ENCODE measurements around the gene FXYD7. TPM values are rescaled to one million over a fixed set of nuclear protein-coding genes. Genes with fewer than 3 reads are reported as not detected.
"Not testable (repeated sequence)": the region's sequence is repeated elsewhere in the genome, so short reads cannot be mapped to it uniquely, and the experiment has no call there.

Gene FXYD7
- total RNA-seq, 2 donors from 2014 or later: 1.1 TPM; not detected in 1

DNA sequence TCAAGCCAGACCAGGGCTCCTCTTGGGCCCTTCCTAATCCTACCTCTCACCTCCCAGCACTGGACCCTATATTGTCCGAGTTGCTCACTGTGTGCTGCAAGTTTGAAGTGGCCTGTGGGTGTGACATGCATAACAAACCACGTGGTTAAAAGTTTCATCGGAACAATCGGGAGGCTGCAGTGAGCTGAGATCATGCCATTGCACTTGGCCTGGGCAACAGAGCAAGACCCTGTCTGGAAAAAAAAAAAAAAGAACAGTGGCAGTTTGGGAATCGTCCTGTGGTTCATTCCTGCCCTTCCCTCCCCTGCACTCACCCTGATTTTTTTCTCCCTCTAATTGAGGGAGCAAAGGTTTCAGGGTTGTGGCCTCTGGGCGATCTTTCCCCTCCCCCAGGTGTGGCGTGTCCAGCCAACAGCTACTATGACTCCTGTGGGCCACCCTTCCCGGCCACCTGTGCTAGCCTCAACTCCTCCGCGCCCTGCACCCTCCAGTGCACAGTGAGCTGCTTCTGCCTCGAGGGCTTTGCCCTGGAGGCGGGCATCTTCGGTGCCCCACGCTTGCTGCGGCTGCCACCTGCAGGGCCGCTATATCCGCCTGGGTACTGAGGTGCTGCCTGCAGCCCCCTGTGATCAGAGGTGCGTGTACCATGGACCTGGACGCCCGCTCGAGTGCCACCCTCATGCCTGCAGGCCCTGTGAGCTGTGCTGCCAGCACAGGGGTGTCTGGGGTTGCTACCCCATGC lies 43.7 kb upstream of the FXYD7 start:
- H3K4me1 Mint-ChIP-seq: no peaks in the 10 kb centered on the region
- DNase-seq: no peak
- H3K4me3 ChIP-seq (ENCODE audit: low read length): no peak overlapping the region

DNA sequence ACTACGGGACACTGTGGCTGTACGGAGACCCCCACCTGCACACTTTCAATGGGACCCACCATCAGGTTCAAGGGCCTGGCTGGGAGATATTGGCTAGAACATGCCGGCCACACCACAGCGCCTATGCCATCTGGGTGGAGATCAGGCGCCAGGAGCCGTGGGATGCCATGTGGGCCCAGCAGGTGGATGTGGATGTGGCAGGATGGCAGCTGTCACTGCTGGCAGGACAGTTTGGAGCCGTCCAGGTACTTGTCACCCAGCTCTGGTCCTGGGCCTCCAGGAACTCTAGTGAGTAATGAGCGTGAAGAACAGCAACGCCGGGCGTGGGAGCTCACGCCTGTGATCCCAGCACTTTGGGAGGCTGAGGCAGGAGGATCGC lies 43.2 kb upstream of the FXYD7 start:
- no peak overlapping the region for H3K4me3 Mint-ChIP-seq
- Histone ChIP-seq H3K4me1 (ENCODE audit: control insufficient read depth, insufficient read depth, low read length) (no peaks in the 10 kb centered on the region), H3K9me3 (ENCODE audit: control insufficient read depth, low read length) (no peaks in the 10 kb centered on the region), H3K9ac (ENCODE audit: extremely low read depth, low read length, poor library complexity, severe bottlenecking) (no peak overlapping the region), H3K27ac (ENCODE audit: low read depth, low read length) (no peak overlapping the region), H3K4me3 (ENCODE audit: low read length) (no peak overlapping the region), H3K36me3 (ENCODE audit: control insufficient read depth, insufficient read depth, low read length) (no peaks in the 10 kb centered on the region), H3K27me3 (ENCODE audit: control insufficient read depth, insufficient read depth, low read length, poor library complexity, severe bottlenecking) (no peaks in the 10 kb centered on the region)
- WGBS, 2 experiments (ENCODE audit: insufficient coverage in 1 of 2, insufficient read length in 1 of 2): 93 to 95% methylated on average over 11 to 13 of the region's 13 CpGs
- DNase-seq: no peak
- no peak overlapping the region for H3K27ac Mint-ChIP-seq
- TF ChIP-seq, protein P1, sequence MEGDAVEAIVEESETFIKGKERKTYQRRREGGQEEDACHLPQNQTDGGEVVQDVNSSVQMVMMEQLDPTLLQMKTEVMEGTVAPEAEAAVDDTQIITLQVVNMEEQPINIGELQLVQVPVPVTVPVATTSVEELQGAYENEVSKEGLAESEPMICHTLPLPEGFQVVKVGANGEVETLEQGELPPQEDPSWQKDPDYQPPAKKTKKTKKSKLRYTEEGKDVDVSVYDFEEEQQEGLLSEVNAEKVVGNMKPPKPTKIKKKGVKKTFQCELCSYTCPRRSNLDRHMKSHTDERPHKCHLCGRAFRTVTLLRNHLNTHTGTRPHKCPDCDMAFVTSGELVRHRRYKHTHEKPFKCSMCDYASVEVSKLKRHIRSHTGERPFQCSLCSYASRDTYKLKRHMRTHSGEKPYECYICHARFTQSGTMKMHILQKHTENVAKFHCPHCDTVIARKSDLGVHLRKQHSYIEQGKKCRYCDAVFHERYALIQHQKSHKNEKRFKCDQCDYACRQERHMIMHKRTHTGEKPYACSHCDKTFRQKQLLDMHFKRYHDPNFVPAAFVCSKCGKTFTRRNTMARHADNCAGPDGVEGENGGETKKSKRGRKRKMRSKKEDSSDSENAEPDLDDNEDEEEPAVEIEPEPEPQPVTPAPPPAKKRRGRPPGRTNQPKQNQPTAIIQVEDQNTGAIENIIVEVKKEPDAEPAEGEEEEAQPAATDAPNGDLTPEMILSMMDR (conservative IDR thresholded peaks at IDR 0.05): no peak
- H3K36me3 Mint-ChIP-seq (ENCODE audit: low read depth): no peaks in the 10 kb centered on the region
- no peaks in the 10 kb centered on the region for H3K9me3 Mint-ChIP-seq
- H3K27me3 Mint-ChIP-seq (ENCODE audit: insufficient read depth): no peaks in the 10 kb centered on the region
- H3K4me1 Mint-ChIP-seq: no peaks in the 10 kb centered on the region

More for the DNA sequence above, 43.7 kb upstream of the FXYD7 start:
- Mint-ChIP-seq H3K27ac (no peak overlapping the region), H3K27me3 (ENCODE audit: insufficient read depth) (no peaks in the 10 kb centered on the region), H3K36me3 (ENCODE audit: low read depth) (no peaks in the 10 kb centered on the region), H3K4me3 (no peak overlapping the region), H3K9me3 (no peaks in the 10 kb centered on the region)
- no peaks in the 10 kb centered on the region for H3K27me3 ChIP-seq (ENCODE audit: control insufficient read depth, insufficient read depth, low read length, poor library complexity, severe bottlenecking)
- TF ChIP-seq, protein P1 (conservative IDR thresholded peaks at IDR 0.05): no peak
- WGBS, 2 experiments (ENCODE audit: insufficient coverage in 1 of 2, insufficient read length in 1 of 2): 89 to 91% methylated on average over 6 to 21 of the region's 21 CpGs
- H3K4me1 ChIP-seq (ENCODE audit: control insufficient read depth, insufficient read depth, low read length): no peaks in the 10 kb centered on the region
- H3K27ac ChIP-seq (ENCODE audit: low read depth, low read length): no peak overlapping the region
- no peaks in the 10 kb centered on the region for H3K9me3 ChIP-seq (ENCODE audit: control insufficient read depth, low read length)
- no peaks in the 10 kb centered on the region for H3K36me3 ChIP-seq (ENCODE audit: control insufficient read depth, insufficient read depth, low read length)
- no peak overlapping the region for H3K9ac ChIP-seq (ENCODE audit: extremely low read depth, low read length, poor library complexity, severe bottlenecking)

DNA sequence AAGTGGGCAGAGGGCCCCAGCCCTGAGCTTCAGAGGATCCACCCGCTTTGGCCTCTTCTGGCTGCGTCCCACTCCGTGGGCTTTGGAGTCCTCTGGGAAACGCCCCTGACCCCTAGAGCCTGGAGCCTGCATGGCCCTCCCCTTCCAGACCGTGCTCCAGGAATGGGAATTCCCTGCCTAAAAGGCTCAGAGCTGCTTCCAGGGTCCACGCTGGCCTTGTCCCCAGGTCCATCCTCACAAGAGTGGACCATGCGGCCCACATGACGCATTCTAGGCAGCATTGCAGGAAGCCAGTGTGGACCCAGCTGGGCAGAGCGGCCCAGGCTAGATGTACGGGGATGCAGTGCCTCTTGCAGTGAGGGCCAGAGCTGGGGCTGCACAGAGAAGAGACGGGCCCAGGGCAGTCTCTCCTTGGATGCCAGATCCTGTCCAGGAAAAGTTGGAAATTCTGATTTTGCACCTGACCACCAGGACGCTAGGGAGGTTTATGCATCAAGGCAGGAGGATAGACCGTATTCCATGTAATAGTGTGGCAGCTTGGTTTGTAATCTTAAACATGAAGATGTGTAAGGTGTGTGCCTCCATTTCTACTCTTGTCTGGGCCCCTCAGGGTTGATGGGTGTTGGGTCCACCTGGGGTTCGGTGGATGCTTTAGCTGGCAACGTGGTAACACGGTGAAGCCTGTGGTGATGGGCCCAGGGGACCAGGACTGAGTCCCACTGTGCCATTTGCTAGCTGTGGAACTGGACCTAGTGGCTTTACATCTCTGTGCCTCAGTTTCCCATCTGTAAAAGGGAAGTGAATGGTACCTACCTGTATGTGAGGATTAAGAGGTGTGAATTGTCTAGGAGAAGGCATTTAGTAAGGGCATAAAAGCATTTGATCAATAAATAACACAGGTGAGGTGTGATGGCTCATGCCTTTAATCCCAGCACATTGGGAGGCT lies 42.2 kb upstream of the FXYD7 start:
- Mint-ChIP-seq H3K4me3 (no peak overlapping the region), H3K9me3 (no peaks in the 10 kb centered on the region), H3K36me3 (ENCODE audit: low read depth) (no peaks in the 10 kb centered on the region), H3K27me3 (ENCODE audit: insufficient read depth) (no peaks in the 10 kb centered on the region), H3K27ac (no peak overlapping the region), H3K4me1 (no peaks in the 10 kb centered on the region)
- TF ChIP-seq, protein P1 (conservative IDR thresholded peaks at IDR 0.05): peak; percentile 16
- Histone ChIP-seq H3K9ac (ENCODE audit: extremely low read depth, low read length, poor library complexity, severe bottlenecking) (no peak overlapping the region), H3K4me3 (ENCODE audit: low read length) (no peak overlapping the region), H3K27ac (ENCODE audit: low read depth, low read length) (no peak overlapping the region), H3K36me3 (ENCODE audit: control insufficient read depth, insufficient read depth, low read length) (no peaks in the 10 kb centered on the region), H3K27me3 (ENCODE audit: control insufficient read depth, insufficient read depth, low read length, poor library complexity, severe bottlenecking) (no peaks in the 10 kb centered on the region), H3K9me3 (ENCODE audit: control insufficient read depth, low read length) (no peaks in the 10 kb centered on the region), H3K4me1 (ENCODE audit: control insufficient read depth, insufficient read depth, low read length) (no peaks in the 10 kb centered on the region)
- no peak for DNase-seq
- WGBS, 2 experiments (ENCODE audit: insufficient coverage in 1 of 2, insufficient read length in 1 of 2): 85 to 86% methylated on average over 14 to 16 of the region's 16 CpGs

DNA sequence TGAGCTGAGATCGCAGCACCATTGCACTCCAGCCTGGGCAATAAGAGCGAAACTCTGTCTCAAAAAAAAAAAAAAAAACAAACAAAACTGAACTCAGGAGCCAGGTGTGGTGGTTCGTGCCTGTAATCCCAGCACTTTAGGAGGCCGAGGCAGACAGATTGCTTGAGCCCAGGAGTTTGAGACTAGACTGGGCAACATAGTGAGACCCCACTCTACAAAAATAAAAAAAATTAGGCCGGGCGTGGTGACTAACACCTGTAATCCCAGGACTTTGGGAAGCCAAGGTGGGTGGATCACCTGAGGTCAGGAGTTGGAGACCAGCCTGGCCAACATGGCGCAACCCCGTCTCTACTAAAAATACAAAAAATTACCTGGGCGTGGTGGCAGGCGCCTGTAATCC lies 41.1 kb upstream of the FXYD7 start:
- H3K9ac ChIP-seq (ENCODE audit: extremely low read depth, low read length, poor library complexity, severe bottlenecking); H3K4me3 Mint-ChIP-seq; H3K36me3 ChIP-seq (ENCODE audit: control insufficient read depth, insufficient read depth, low read length); H3K4me1 ChIP-seq (ENCODE audit: control insufficient read depth, insufficient read depth, low read length); H3K4me1 Mint-ChIP-seq; H3K27me3 ChIP-seq (ENCODE audit: control insufficient read depth, insufficient read depth, low read length, poor library complexity, severe bottlenecking); H3K27ac Mint-ChIP-seq; H3K9me3 ChIP-seq (ENCODE audit: control insufficient read depth, low read length); H3K4me3 ChIP-seq (ENCODE audit: low read length); H3K9me3 Mint-ChIP-seq; H3K36me3 Mint-ChIP-seq (ENCODE audit: low read depth); DNase-seq; H3K27me3 Mint-ChIP-seq (ENCODE audit: insufficient read depth); H3K27ac ChIP-seq (ENCODE audit: low read depth, low read length): not testable (repeated sequence)
- WGBS, 2 experiments (ENCODE audit: insufficient coverage in 1 of 2, insufficient read length in 1 of 2): 91 to 92% methylated on average over 5 to 8 of the region's 10 CpGs

DNA sequence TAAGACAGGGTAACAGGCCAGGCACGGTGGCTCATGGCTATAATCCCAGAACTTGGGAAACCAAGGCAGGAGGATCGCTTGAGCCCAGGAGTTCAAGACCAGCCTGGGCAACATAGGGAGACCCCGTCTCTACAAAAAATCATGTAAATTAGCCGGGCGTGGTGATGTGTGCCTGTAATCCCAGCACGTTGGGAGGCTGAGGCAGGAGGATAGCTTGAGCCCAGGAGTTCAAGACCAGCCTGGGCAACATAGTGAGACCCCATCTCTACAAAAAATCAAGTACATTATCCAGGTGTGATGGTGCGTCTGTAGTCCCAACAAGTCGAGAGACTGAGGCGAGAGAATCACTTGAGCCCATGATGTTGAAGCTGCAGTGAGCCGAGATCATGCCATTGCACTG lies 39.4 kb upstream of the FXYD7 start:
- not testable (repeated sequence) for H3K4me3 Mint-ChIP-seq; H3K9ac ChIP-seq (ENCODE audit: extremely low read depth, low read length, poor library complexity, severe bottlenecking); H3K4me3 ChIP-seq (ENCODE audit: low read length); H3K9me3 ChIP-seq (ENCODE audit: control insufficient read depth, low read length); H3K4me1 Mint-ChIP-seq; H3K9me3 Mint-ChIP-seq; H3K27me3 Mint-ChIP-seq (ENCODE audit: insufficient read depth); DNase-seq; H3K27me3 ChIP-seq (ENCODE audit: control insufficient read depth, insufficient read depth, low read length, poor library complexity, severe bottlenecking); H3K27ac ChIP-seq (ENCODE audit: low read depth, low read length); H3K27ac Mint-ChIP-seq; H3K36me3 Mint-ChIP-seq (ENCODE audit: low read depth); H3K4me1 ChIP-seq (ENCODE audit: control insufficient read depth, insufficient read depth, low read length); H3K36me3 ChIP-seq (ENCODE audit: control insufficient read depth, insufficient read depth, low read length)
- WGBS, 2 experiments (ENCODE audit: insufficient coverage in 1 of 2, insufficient read length in 1 of 2): 87 to 89% methylated on average over 9 to 10 of the region's 10 CpGs

Measured in endodermal cell (in vitro differentiated cells).